GM18511 (cell line): ENCODE data around the gene TBC1D3H.
"Not testable (repeated sequence)": the region's sequence is repeated elsewhere in the genome, so short reads cannot be mapped to it uniquely, and the experiment has no call there.

Experiments used
- ATAC-seq: cut with Tn5 transposase; IDR thresholded peaks from one replicate; pipeline ENCODE4 v1.9.1; 2021; ENCODE audit warnings: mild to moderate bottlenecking, moderate library complexity; ENCODE audit not compliant: unreplicated experiment

Gene TBC1D3H

GRCh38 chr17:36388385-36389245 is at the start of gene TBC1D3H:
Gene TBC1D3H (minus strand): TSS chr17:36388435. CDS start chr17:36386895, 1,540 bp downstream.
- ATAC-seq: not testable (repeated sequence)

- ATAC-seq: not testable (repeated sequence)
Measured at GRCh38 chr17:36428891-36429290, 40.7 kb upstream of the TBC1D3H start.

DNA sequence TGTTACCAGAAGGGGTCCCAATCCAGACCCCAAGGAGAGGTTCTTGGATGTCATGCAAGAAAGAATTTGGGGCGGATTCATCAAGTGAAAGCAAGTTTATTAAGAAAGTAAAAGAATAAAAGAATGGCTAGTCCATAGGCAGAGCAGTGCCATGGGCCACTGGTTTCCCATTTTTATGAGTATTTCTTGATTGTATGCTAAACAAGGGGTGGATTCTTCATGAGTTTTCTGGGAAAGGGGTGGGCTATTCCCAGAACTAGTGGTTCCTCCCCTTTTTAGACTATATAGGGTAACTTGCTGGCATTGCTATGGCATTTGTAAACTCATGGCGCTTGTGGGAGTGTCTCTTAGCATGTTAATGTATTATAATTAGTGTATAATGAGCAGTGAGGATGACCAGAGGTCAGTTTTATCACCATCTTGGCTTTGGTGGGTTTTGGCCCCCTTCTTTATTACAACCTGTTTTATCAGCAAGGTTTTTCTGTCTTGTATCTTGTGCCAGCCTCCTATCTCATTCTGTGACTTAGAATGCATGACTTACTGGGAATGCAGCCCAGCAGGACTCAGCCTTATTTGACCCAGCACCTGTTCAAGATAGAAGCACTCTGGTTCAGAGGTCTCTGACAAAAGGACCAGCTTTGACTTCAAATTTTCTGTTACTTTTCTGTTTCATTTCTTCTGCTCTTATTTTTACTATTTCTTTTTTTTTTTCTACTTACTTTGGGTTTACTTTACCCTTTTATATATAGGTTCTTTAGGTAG is 27.1 kb upstream of the TBC1D3H start:
- not testable (repeated sequence) for ATAC-seq

DNA sequence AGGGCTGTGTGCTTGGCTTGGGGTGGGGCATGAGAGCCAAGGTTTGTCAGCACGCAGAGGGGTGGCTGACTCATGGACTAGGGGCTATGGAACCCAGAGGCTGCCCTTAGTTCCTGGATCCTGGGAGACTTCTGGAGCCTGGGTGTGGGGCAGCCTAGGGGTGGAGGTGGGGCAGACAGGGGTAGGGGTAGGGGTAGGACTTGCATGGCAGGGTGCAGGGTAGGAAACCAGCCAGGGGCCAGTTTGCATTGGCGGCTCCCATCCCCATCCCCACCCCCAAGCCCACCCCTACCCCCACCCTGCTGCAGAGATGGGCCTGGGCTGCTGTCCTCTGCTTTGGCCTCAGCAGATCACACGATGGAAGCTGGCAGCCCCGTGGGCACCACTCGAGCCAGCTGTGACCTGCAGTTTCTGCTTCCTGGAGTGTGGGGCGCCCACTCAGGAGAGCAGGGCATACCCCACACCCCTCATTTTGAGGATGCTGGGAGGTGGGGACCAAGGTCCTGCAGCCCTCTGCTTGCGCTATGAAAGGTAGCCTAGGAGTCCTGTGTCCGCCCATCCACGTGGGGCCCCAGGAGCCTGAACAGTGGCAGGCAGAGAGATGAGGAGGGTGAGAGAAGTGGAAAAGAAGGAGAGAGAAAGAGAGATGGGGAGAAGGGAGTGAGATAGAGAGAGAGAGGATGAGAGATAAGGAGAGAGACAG is 2.9 kb upstream of the TBC1D3H start:
- ATAC-seq: not testable (repeated sequence)

DNA sequence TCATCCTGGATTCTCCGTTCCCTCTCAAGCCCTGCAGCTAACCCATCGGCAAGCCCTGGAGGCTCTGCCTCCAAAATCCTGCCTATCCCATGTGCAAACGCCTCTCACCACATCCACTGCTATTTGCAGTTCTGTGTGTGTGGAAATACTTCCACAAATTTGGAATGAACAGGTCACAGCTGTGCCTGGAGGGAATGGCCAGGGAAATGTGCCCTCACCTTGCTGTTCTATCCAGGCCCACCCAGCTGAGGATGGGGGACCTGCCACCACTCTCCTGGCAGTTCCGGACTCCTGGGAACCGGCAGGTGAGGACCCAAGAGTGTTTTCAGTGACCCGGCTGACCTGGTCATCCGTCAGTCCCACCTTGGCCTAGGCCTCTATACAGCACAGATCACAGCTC is 12.3 kb downstream of the TBC1D3H start:
- ATAC-seq: not testable (repeated sequence)

- ATAC-seq: not testable (repeated sequence)
Measured at GRCh38 chr17:36362496-36362895, 25.7 kb downstream of the TBC1D3H start.
